Suppressor macrophage (primary cell): ENCODE results near the gene RAVER2.
"Not testable (repeated sequence)": the region's sequence is repeated elsewhere in the genome, so short reads cannot be mapped to it uniquely, and the experiment has no call there.

Experiments used
- DNase-seq, 4 experiments: peaks; one replicate each; pipeline ENCODE4 v3.0.0-alpha.2; 2020 to 2022

The RAVER2 gene

DNA sequence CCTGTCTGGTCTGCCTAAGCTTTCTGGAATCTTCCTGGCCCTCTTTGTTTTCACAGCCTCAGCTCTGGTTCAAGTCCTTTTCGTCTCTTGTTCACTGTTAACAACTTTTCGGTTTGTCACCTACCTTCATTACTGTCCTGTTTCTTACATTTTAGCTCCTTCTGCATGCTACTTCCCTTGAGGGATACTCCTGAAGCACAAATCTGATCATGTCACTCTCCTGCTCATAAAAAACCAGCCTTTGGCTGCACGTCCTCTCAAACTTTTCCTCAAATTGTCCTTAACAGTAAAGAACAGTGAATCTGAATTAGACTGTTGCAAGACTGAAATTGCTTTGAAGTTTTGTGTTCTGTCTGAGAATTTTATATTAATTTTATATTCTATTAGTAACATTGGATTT is 3.3 kb downstream of the RAVER2 start:
- DNase-seq, result no peak

DNA sequence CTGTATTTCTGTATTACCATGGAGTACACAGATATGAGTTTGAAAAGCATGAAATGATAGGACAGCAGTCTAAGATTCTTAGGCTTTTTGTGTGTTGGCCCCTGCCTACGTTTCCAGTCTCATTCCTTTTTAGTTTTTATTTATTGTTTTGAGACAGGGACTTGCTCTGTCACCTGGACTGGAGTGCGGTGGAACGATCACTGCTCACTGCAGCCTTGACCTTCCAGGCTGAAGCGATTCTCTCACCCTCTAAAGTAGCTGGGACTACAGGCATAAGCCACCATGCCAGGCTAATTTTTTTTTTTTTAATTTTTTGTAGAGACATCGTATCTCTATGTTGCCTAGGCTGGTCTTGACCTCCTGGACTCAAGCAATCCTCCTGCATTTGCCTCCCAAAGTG is 3.8 kb downstream of the RAVER2 start:
- no peak for DNase-seq

DNA sequence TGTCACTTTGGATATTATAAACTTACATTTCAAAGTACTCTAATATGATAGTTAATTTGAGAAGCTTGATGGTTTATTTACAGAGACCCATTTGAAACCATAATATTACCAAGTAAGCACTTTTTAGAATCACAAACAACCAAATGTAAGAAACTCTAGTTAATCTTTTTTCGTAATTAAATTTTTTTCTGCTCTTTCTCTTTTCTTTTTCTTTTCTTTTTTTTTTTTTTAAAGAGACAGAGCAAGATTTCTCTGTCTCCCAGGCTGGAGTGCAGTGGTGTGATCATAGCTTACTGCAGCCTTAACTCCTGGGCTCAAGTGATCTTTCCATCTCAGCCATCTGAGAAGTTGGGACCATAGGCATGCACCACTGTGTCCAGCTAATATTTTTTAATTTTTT is 5.2 kb downstream of the RAVER2 start:
- no peak for DNase-seq

DNA sequence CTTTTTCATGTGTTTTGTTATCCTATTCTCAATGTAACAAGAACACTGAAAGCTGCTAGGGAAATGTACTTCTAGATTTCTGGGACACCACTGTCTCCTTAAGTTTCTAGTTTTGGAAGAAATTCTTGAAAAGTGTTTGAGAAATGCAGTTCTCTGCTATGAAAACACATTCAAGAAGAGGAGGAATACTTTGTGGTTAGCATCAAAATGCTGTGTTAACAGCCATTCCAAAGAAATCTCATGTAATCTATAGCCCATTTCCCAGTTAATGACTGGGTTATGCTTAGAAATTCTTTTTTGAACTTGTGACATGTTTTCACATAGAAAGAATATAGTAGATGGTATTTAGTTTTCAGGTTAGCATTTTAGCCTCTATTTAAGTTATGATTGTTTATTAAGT is 6.0 kb downstream of the RAVER2 start:
- no peak for DNase-seq

DNA sequence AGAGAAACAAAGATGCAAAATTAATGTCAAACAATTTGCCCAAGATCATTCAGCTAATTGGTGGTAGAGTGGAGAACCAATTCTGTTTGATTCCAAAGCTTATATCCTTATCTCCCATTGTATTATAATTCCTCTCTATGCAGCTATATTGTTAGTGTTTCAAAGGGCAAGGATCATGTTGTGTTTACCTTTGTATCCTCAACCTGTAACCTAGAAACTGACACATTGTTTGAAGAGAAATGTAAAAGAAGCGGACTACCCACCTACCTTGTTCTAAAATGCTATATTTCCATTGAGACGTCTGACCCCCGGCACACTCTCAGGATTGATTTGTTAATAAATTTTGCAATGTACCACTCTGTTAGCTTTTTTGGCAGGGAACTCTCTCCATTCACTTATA is 9.3 kb downstream of the RAVER2 start:
- no peak for DNase-seq

DNA sequence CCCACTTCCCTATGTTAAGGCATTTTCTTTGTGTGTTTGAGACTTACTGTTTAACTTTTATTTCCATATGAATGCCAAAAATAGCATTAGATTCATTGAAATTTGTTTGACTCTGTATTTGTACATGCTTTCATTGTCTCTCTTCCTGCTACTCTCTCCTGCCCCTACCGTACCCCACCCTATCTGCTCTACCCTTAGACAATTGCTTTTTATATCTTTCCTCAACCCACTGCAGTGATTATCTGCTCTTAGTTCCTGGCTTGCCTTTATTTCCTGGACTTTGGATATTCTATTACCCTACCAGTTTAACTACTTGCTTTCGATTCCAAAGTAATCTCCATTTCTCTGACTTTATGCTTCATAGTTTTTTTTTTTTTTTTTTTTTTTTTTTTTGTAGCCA is 10.5 kb downstream of the RAVER2 start:
- DNase-seq, result no peak

DNA sequence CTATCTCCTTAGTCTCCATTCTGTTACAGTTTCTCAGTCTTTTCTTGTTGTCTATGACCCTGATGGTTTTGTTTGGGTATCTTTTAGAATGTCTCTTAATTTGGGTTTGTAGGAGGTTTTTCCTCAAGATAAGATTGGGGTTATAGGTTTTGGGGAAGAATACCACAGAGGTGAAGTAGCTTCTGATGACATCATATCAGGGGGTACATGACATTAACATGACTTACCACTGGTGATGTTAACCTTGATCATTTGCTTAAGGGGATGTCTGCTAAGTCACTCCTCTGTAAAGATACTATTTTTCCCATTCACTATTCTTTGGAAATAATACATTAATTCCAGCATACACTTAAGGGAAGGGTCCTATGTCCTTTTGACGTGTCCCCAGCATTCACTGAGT is 11.9 kb downstream of the RAVER2 start:
- no peak for DNase-seq

DNA sequence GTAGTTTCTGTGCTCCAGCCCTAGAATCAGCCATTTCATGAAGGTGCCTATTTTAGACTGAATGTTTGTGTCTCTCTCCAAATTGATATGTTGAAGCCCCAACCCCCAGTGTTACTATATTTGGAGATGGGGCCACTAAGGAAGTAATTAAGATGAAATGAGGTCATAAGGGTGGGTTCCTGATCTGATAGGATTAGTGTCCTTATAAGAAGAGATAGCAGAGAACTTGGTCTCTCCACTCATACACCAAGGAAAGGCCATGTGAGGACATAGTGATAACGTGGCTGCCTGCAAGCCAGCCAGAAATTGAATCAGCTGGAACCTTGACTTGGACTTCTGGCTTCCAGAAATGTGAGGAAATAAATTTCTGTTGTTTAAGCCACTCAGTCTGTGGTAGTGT is 12.3 kb downstream of the RAVER2 start:
- no peak for DNase-seq

DNA sequence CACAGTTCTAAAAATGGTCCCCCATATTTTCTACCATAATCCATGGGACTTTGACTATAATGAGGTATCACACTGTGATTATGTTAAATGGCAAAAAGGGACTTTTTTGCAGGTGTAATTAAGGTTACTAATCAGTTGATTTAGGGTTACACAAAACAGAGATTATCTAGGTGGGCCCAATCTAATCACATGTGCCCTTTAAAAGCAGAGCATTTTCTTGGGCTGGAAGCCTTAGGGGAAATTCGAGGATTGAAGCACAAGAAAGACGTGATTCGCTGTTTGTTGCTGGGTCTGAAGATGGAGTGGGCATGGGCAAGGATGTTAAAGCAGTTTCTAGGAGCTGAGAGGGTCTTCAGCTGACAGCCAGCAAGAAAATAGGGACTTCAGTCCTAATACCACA is 13.4 kb downstream of the RAVER2 start:
- DNase-seq, result no peak

DNA sequence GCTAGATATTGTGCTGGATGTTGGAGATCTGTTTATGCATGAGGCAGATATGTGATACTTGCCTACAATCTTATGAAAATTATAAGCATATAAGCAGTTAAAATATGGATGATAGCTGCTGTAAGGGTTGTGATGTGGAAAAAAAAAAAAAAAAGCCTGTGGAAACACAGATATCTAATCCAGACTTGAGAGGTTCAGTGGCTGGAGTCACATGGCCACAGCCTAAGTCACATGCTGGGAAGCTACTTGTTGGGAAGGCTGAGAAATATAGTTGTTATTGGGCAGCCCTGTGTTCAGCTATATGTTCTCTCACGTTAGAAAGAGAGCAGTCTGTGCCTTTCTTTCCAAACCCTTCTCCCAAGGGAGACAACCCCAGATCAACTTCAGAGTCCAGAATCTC is 15.1 kb downstream of the RAVER2 start:
- DNase-seq, result no peak

DNA sequence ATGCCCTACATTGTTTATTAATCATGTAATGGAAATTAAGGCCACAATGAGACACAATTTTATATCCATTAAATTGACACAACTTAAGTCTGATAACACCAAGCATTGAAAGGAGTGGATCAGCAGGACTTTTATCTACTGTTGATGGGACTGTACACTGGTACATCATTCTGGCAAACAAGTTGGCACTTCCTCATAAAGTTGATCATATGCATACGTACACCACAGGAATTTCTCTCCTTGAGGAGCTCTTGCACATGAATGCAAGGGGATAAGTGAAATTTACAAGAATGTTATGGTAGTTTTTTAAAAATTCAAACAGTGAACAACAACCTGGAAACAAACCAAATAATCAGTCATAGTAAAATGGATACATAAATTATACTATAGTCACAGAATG is 20.1 kb downstream of the RAVER2 start:
- no peak for DNase-seq

DNA sequence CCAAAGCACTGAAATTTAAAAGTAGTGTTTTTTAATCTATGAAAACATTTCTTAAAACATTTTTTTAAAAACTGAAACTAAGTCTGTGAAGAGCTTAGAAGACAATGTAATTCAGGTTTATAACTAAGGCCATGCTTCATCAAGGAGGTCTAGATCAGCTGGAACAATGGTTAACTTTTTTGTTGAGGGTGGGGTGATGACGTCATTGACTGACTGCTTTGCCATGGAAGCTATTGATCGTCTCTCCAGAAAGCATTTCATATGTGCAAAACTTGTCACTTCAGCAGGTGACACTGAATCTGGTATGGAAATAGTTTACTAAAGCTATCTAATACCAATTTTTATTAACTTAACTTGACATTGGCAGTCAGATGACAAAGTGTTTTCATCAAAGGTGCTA is 21.0 kb downstream of the RAVER2 start:
- DNase-seq, result no peak

DNA sequence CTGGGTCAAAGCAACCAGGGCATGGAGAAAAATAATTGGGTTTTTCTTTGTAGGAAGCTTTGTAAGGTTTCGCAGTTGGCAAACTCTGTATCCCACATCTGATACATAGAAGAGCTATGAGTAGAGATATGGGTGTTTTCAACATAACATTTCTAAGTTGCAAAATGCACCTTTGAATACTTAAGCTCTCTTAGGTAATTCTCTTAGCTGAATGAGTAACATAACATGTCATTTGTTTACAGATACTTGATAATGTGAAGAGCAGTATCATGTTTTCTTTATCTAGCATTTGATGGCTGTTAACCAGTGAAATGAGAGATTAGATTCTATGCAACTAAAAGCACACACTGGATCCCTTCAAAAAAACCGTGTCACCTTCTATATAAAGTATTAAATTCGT is 21.6 kb downstream of the RAVER2 start:
- DNase-seq, result no peak

DNA sequence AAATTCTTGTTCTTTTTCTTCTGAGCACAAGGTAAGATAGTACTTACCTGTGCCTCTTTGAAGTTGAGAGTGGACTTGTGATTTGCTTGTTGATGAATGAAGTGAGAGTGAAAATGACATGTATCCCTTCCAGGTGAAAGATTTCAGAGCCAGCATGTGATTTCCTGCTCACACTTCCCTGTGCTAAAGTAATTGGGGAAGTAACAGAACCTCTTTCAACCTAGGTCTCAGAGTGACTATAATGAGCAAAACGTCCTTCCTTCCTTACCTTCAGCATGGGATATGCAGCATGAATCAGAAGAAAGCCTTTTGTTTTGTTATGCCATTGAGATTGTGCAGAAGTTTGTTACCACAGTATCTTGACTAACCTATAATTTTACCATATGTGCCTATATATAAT is 24.6 kb downstream of the RAVER2 start:
- DNase-seq, result peak in 1 of 4 experiments; percentile 5

DNA sequence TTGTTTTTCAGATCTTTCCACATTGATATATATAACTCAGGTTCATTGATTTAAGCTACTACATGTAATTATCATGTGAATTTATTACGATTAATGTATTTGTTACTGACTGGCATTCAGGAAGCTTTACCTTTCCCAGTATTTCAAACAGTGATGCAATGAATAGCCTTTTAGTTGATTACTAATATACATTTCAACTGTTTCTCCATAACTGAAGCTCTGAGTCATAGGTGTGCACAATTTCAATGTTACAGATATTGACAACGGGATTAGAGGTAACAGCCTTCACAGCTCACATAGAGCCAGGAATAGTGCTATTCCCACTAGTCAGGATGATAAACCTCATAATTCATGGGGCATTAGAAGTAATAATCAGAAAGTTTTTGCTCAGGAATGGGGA is 25.1 kb downstream of the RAVER2 start:
- no peak for DNase-seq

DNA sequence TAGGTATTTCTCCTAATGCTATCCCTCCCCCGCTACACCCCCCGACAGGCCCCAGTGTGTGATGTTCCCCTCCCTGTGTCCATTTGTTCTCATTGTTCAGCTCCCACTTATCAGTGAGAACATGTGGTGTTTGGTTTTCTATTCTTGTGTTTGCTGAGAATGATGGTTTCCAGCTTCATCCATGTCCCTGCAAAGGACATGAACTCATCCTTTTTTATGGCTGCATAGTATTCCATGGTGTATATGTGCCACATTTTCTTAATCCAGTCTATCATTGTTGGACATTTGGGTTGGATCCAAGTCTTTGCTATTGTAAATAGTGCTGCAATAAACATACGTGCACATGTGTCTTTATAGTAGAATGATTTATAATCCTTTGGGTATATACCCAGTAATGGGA is 28.4 kb downstream of the RAVER2 start:
- DNase-seq, result not testable (repeated sequence)

DNA sequence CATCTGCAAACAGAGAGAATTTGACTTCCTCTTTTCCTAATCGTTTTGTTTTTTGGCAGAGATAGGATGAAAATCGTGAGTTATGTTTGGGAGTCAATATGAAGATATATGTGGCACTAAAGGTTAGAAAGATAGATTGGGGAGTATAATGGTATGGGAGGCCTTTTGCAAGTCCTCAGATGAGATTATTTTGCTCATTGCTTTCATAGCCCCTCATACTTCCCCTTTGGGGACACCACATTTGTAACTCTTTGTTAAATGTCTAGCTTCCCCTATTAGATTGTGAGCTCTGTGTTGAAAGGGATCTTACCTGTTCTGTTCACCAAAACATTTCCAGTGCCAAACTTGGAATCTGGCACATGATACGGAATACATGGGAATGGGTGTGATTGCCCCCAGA is 30.2 kb downstream of the RAVER2 start:
- DNase-seq, result peak in 3 of 4 experiments; percentile 7 to 23 (median 22)

DNA sequence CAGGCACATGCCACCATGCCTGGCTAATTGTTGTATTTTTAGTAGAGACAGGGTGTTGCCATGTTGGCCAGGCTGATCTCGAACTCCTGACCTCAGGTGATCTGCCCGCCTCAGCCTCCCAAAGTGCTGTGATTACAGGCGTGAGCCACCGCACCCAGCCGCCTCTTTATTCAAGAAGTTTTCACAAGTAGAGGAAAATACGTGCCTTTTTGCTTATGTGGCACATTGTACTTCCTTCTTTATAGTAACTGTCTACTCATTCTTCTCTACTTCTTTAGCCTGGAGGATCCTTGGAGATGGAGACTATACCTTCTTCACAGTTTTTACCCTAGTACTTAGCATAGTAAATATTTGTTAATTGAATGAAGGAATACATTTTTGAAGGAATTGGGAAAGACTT is 37.2 kb downstream of the RAVER2 start:
- peak in 3 of 4 experiments; percentile 15 to 42 (median 30) for DNase-seq

DNA sequence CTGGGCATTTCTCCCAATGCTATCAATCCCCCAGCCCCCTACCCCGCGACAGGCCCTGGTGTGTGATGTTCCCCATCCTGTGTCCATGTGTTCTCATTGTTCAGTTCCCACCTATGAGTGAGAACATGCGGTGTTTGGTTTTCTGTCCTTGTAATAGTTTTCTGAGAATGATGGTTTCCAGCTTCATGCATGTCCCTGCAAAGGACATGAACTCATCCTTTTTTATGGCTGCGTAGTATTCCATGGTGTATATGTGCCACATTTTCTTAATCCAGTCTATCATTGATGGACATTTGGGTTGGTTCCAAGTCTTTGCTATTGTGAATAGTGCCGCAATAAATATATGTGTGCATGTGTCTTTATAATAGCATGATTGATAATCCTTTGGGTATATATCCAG is 38.0 kb downstream of the RAVER2 start:
- not testable (repeated sequence) for DNase-seq

DNA sequence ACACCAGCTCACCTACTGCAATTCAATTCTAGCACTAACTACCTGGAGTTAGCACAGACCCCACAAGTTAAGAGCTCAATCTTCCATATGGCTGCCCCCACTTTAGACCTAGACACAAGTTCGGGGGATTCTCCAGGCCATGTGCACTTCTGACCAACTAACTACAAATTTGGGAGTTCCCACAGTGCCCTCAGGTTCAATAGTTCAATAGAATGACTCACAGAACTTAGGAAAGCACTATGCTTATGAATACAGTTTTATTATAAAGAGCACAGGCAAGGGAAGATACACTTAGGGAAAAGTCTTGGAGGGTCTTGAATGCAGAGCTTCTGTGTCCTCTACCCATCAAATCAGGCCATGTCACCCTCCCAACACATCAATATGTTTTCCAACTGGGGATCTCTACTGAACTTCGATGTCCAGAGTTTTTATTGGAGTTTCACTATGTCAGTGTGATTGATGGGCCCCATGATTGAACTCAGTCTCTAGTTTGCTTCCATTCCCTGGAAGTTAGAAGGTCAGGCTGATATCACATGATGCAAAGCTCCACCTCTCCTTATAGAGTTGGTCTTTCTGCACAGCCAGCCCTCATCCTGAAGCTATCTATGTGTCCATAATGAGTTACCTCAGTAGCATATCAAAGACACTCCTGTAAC is 46.1 kb downstream of the RAVER2 start:
- no peak for DNase-seq

DNA sequence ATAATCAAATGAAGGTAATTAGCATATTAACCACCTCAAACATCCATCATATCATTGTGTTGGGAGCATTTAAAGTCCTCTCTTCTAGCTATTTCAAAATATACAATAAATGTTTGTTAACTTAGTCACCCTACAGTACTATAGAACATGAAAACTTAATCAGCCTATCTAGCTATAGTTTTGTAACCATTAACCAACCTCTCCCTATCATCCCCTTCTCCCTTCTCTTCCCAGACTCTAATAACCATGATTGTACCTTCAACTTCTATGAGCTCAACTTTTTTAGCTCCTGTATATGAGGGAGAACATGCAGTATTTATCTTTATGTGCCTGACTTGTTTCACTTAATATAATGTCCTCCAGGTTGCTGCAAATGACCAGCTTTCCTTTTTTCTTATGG is 54.0 kb downstream of the RAVER2 start:
- DNase-seq, result no peak

DNA sequence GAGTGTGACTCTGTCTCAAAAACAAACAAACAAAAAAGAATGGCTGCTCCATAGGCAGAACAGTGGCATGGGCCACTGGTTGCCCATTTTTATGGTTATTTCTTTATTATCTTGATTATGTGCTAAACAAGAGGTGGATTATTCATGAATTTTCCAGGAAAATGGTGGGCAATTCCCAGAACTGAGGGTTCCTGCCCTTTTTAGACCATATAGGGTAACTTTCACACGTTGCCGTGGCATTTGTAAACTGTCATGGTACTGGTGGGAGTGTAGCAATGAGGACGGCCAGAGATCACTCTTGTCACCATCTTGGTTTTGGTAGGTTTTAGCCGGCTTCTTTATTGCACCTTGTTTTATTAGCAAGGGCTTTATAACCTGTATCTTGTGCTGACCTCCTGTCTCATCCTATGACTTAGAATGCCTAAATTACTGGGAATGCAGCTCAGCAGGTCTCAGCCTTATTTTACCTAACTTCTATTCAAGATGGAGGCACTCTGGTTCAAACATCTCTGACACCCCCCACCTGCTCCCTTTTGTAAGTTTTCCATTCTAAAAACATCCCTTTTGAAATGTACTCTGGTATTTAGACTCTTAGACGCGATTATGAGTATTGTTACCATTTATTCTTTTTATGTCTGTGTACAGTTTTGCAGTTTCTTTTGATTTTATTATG is 57.1 kb downstream of the RAVER2 start:
- DNase-seq, result no peak

DNA sequence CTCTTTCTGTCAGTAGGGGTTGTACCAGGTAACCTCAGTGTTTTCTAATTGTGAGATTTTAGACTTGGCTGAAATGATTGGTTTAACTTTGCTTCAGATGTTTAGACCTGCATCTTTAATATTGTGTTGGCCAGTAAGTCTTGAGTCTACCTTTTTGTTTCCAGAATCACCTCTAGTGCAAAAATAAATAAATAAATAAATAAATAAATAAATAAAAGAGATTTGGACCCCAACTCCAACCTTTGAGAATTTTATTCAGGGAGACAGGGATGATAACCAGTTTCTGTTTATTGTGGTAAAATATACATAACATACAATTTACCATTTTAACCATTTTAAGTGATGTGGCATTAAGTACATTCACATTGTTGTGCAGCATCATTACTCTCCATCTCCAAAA is 64.4 kb downstream of the RAVER2 start:
- DNase-seq, result no peak

DNA sequence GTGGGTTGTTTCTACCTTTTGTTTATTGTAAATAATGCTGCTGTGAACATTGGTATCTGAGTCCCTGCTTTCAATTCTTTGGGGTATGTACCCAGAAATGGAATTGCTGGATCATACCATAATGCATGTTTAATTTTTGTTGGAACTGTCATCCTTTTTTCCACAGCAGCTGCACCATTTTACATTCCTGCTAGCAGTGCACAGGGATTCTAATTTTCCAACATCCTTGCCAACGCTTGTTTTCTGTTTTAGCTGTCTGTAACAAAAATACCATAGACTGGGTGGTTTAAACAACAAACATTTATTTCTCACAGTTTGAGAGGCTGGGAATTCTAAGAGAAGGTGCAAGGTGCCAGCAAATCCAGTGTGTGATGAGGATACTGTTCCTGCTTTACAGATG is 65.1 kb downstream of the RAVER2 start:
- DNase-seq, result no peak

DNA sequence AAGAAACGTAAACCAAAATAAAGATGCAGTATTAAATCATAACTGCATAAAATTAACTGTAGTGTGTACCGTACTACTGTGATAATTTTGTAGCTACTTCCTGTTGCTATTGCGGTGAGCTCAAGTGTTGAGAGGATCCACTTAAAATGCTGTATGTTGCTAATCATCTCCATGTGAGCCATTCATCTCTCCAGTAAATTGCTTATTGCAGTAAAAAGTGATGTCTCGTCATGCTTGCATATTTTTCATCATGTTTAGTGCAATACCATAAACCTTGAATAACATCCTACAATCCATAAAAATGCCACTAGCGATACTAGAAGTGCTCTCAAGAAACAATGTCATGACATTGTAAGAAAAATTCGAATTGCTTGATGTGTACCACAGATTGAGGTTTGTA is 66.3 kb downstream of the RAVER2 start:
- no peak for DNase-seq
